Heart left ventricle (tissue), 16 donors: ENCODE measurements around the gene MAP6. TPM values are rescaled to one million over a fixed set of nuclear protein-coding genes. Genes with fewer than 3 reads are reported as not detected.

Experiments used
- ATAC-seq, 4 donors: fragments of 200-7000 bp; cut with Tn5 transposase; one replicate each; pipeline ENCODE4 v1.9.1; 2020 to 2022; ENCODE audit warnings: moderate library complexity in 4 of 4, mild to moderate bottlenecking in 3 of 4, moderate number of reproducible peaks in 1 of 4
- DNase-seq, 5 donors: peaks; one replicate each; pipeline ENCODE4 v3.0.0-alpha.2; 2020
- H3K27ac ChIP-seq, 12 donors: fragments of 200-600 bp; sonication (generic) in 4 of 12; one replicate each; pipeline versions ENCODE4 v1.5.0 to v1.8.0; 2016 to 2022; ENCODE audit warnings: mild to moderate bottlenecking in 2 of 12
- H3K27me3 ChIP-seq, 9 donors: fragments of 200-600 bp; sonication (generic) in 2 of 9; one replicate each; pipeline versions ENCODE4 v1.5.1 to v1.8.0; 2016 to 2022; ENCODE audit warnings: mild to moderate bottlenecking in 3 of 9
- H3K36me3 ChIP-seq, 9 donors: fragments of 200-600 bp; sonication (generic) in 2 of 9; one replicate each; pipeline versions ENCODE4 v1.5.0 to v1.8.0; 2018 to 2022; ENCODE audit warnings: mild to moderate bottlenecking in 2 of 9
- H3K4me1 ChIP-seq, 12 donors: fragments of 200-600 bp; sonication (generic) in 4 of 12; one replicate each; pipeline versions ENCODE4 v1.5.0 to v1.8.0; 2016 to 2022; ENCODE audit warnings: mild to moderate bottlenecking in 3 of 12
- H3K4me3 ChIP-seq, 12 donors: fragments of 200-600 bp; sonication (generic) in 4 of 12; one replicate each; pipeline versions ENCODE4 v1.5.0 to v1.8.0; 2017 to 2022; ENCODE audit warnings: mild to moderate bottlenecking in 9 of 12, moderate library complexity in 4 of 12
- H3K9me3 ChIP-seq, 12 donors: fragments of 200-600 bp; sonication (generic) in 4 of 12; one replicate each; pipeline versions ENCODE4 v1.5.0 to v1.8.0; 2016 to 2022; ENCODE audit warnings: mild to moderate bottlenecking in 1 of 12
- POLR2A ChIP-seq, 2 donors: fragments of 450-650 bp; IDR thresholded peaks; one replicate each; pipeline ENCODE4 v1.6.1; 2017; ENCODE audit warnings: antibody characterized with exemption in 2 of 2, mild to moderate bottlenecking in 2 of 2, moderate library complexity in 2 of 2
- WGBS, 4 donors: extraction: QIAGEN DNeasy Blood & Tissue Kit in 2 of 4; methylation state at CpG; one replicate each; pipeline versions ENCODE4 v1.1.5 to v1.1.7; 2013 to 2018; 5-methylcytosine and 5-hydroxymethylcytosine counted together
- intact Hi-C, 10 donors: fragments of 100-400 bp; cut with DNase I; formaldehyde crosslinking; loops; one replicate each; pipeline versions ENCODE4 v1.11.1 to v1.14.2; 2022
- polyA plus RNA-seq, 2 donors: library from polyadenylated mRNA; stranded (reverse); fragments of 200-250 nt; gene quantifications; one replicate each; pipeline ENCODE4 v1.2.3, GENCODE V29; 2013
- total RNA-seq, 9 donors: library from RNA; depleted of rRNA in 2 of 9; stranded (reverse); fragments of >200 nt in 2 of 9; fragmentation: NEBNext Ultra II Directional in 3 of 9; extraction: Animal tissue kit (Norgen Biotek cat#: 25700) in 3 of 9; gene quantifications; one replicate each; pipeline versions ENCODE4 v1.1.0 to v1.2.4, GENCODE V29; 2016 to 2023
- TF ChIP-seq, protein P1 (sequence below), 12 donors: fragments of 200-600 bp; sonication (generic) in 4 of 12; IDR thresholded peaks; one replicate each; pipeline versions ENCODE4 v1.5.0 to v1.8.0; 2018 to 2022; ENCODE audit warnings: antibody characterized with exemption in 12 of 12, mild to moderate bottlenecking in 5 of 12
- donor health status: ischemic (EF 13 %, LVEDD 7.1; RV severe dilation, severe dysfunction).
- donor health status: healthy with polysubstance abuse.
- donor health status: DM: no; HTN: yes; CAD: no.
- donor health status: DM: no; HTN: no; CAD: no.
- donor health status: ischemic (EF 25% LVEDD 6.9; RV normal size, moderate dysfunction).
- donor health status: ischemic (EF 25% LVEDD 5.7; RV mildly dilated, moderate dysfunction).
- donor health status: healthy.
- donor health status: DM: yes; HTN: yes; CAD: no.
- donor health status: ischemic (EF 35%, LVEDD 5.7; RV mildly dilated, moderate dysfunction).
- donor health status: nonischemic (EF 11% LVEDD 7.7; RV severe dilation, severe dysfunction).
- donor health status: DM: yes; HTN: yes; CAD: no.
- donor health status: PGD.
- donor health status: ischemic (EF 29% LVEDD 5.4; RV normal size, mild dysfunction).
- donor health status: nonischemic (EF 23%, LVEDD 6.1; RV moderate dilation, normal function).

MAP6 gene
- total and polyA plus RNA-seq, 11 donors, result 0.98 to 10.0 (median 4.8) TPM

DNA sequence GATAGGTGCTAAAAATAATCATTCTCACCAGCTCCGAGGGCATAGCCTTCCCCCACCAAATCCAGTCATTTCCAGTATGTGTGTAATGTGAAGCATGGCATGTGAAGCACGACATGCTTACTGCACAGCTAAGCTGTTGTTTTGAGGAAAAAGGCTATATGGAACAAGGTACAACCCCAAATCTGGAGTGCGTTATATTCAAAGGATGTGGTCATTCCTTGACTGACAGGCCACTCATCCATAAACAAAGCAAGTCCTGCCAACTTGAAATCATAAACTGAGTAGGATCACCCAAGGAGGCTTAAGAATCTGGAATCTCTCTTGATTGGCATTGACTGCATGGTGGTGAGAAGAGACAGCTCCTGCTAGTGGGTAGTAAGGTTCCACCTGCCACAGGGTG lies 3.7 kb downstream of the MAP6 start:
- TF ChIP-seq, protein P1, sequence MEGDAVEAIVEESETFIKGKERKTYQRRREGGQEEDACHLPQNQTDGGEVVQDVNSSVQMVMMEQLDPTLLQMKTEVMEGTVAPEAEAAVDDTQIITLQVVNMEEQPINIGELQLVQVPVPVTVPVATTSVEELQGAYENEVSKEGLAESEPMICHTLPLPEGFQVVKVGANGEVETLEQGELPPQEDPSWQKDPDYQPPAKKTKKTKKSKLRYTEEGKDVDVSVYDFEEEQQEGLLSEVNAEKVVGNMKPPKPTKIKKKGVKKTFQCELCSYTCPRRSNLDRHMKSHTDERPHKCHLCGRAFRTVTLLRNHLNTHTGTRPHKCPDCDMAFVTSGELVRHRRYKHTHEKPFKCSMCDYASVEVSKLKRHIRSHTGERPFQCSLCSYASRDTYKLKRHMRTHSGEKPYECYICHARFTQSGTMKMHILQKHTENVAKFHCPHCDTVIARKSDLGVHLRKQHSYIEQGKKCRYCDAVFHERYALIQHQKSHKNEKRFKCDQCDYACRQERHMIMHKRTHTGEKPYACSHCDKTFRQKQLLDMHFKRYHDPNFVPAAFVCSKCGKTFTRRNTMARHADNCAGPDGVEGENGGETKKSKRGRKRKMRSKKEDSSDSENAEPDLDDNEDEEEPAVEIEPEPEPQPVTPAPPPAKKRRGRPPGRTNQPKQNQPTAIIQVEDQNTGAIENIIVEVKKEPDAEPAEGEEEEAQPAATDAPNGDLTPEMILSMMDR (IDR thresholded peaks at IDR 0.05), result no peak
- TF ChIP-seq POLR2A (IDR thresholded peaks at IDR 0.05), result no peak
- Histone ChIP-seq H3K27ac (no peak overlapping the region), H3K36me3 (no peaks in the 10 kb centered on the region), H3K9me3 (no peaks in the 10 kb centered on the region), H3K4me1 (peaks cover 3 to 24% (median 12%) of the 10 kb centered on the region in 12 donors), H3K27me3 (peaks cover 0 to 52% (median 2%) of the 10 kb centered on the region in 9 donors), H3K4me3 (no peak overlapping the region)
- intact Hi-C loops, result loop anchor here in 2 of 10 donors (5.0 kb wide), 2 partner anchors 73 to 118 kb away; no protein-coding TSS in a partner anchor
- WGBS, 4 donors, result 81 to 95% (median 92%) methylated on average over 3 of the region's 3 CpGs
- ATAC-seq, result no peak
- no peak for DNase-seq

DNA sequence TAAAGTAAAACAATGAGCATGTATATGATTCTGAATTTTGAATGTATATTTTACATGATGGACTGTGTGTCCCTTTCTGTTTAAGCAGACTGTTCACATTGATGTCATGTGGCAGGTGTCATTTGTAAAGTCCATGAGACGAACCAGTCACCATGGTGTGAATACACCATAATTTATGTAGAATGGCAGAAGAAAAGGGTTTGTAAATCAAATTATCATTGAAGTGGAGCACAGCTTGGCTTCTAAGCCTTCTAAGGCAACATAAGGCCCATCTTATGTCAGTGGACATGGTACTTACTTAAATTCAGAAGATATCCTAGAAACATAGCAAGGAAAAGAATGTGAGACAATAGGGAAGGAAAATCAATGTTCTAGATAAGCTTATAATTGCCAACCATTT lies 4.4 kb downstream of the MAP6 start:
- Histone ChIP-seq H3K27ac (no peak overlapping the region), H3K36me3 (no peaks in the 10 kb centered on the region), H3K4me1 (peaks cover 3 to 24% (median 12%) of the 10 kb centered on the region in 12 donors), H3K27me3 (peaks cover 0 to 48% (median 0%) of the 10 kb centered on the region in 9 donors), H3K9me3 (no peaks in the 10 kb centered on the region), H3K4me3 (no peak overlapping the region)
- DNase-seq (no peak), ATAC-seq (no peak)
- no peak for TF ChIP-seq POLR2A (IDR thresholded peaks at IDR 0.05)
- TF ChIP-seq, protein P1 (IDR thresholded peaks at IDR 0.05), result no peak
- 91 to 97% (median 97%) methylated on average over 1 of the region's 1 CpG for WGBS, 4 donors
- intact Hi-C loops, result no loop called here

DNA sequence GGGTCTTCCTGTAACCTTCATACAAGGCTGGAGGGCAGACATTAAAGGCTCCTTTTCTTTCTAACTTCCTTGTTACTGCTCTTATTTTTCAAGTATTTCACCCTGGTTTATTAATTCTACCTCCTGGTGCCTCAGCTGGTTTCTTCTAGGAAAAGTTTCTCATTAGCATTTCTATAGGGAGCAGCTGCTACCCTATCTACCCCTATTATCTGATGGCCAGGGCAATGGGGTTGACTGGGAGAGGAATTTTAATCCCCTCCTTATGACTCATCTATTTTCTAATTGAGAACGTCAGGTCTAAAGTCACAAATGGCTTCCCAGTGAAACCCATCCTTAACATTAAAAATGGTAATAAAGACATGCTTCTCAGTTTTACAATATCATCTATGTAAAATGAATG lies 5.0 kb downstream of the MAP6 start:
- Histone ChIP-seq H3K27me3 (peaks cover 0 to 44% (median 0%) of the 10 kb centered on the region in 9 donors), H3K36me3 (no peaks in the 10 kb centered on the region), H3K4me3 (no peak overlapping the region), H3K4me1 (peaks cover 3 to 20% (median 10%) of the 10 kb centered on the region in 12 donors), H3K27ac (no peak overlapping the region), H3K9me3 (no peaks in the 10 kb centered on the region)
- intact Hi-C loops, result no loop called here
- ATAC-seq, result no peak
- no peak for DNase-seq
- 87 to 97% (median 91%) methylated on average over 1 of the region's 1 CpG for WGBS, 4 donors
- no peak for TF ChIP-seq POLR2A (IDR thresholded peaks at IDR 0.05)
- TF ChIP-seq, protein P1 (IDR thresholded peaks at IDR 0.05), result no peak

DNA sequence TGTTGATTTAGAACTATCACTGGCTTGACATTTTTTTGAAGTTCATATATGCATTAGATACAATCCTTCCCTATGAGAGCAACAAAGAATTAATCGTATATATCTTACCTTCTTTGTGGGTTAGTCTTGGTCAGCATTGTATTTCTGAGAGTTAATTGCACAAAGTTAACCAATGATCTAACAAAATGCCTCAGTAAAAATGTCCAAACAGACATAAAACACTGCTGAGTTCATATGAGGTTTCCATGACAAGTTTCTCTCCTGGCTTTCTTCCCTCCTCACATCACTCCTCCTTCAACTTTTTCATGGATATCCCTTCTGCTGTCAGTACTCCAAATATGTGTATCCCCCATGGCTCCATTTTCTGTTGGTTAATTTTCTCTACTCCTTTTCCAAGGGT lies 9.0 kb downstream of the MAP6 start:
- WGBS, 4 donors, result 82 to 90% (median 88%) methylated on average over 1 of the region's 1 CpG
- H3K36me3 ChIP-seq, result no peaks in the 10 kb centered on the region

More for the DNA sequence above, 9.0 kb downstream of the MAP6 start:
- H3K27me3 ChIP-seq, result peaks cover 0 to 13% (median 0%) of the 10 kb centered on the region in 9 donors
- intact Hi-C loops, result no loop called here
- no peak overlapping the region for H3K4me3 ChIP-seq
- H3K27ac ChIP-seq, result no peak overlapping the region
- no peak for DNase-seq
- H3K9me3 ChIP-seq, result no peaks in the 10 kb centered on the region
- TF ChIP-seq, protein P1 (IDR thresholded peaks at IDR 0.05), result no peak
- no peak for TF ChIP-seq POLR2A (IDR thresholded peaks at IDR 0.05)
- ATAC-seq, result no peak
- peaks cover 0 to 13% (median 0%) of the 10 kb centered on the region in 12 donors for H3K4me1 ChIP-seq
